ENCODE measurements around the gene TRPM5.

DNA sequence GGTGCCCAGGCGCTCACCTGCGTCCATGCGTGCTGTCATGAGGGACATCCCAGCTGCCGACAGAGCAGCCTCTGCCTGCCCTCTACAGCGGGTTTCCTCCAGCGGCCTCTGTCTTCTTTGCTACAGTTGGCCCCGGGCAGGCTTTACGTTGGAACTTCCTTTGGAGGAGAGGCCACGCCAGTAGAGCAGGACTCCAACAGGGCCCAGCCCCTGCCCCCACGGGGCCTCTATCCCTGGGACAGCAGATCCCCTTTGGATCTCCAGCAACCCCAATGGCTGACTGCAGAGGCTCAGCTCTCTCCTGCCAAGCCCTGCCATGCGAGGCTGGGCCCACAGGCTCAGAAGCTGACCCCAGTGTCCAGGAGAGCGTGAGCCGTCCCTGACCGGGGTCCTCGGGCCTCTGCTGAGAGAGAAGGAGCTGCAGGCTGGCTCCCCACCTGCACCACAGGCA, 12.1 kb downstream of the TRPM5 start:
- TF ChIP-seq, protein P1, sequence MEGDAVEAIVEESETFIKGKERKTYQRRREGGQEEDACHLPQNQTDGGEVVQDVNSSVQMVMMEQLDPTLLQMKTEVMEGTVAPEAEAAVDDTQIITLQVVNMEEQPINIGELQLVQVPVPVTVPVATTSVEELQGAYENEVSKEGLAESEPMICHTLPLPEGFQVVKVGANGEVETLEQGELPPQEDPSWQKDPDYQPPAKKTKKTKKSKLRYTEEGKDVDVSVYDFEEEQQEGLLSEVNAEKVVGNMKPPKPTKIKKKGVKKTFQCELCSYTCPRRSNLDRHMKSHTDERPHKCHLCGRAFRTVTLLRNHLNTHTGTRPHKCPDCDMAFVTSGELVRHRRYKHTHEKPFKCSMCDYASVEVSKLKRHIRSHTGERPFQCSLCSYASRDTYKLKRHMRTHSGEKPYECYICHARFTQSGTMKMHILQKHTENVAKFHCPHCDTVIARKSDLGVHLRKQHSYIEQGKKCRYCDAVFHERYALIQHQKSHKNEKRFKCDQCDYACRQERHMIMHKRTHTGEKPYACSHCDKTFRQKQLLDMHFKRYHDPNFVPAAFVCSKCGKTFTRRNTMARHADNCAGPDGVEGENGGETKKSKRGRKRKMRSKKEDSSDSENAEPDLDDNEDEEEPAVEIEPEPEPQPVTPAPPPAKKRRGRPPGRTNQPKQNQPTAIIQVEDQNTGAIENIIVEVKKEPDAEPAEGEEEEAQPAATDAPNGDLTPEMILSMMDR (conservative IDR thresholded peaks at IDR 0.05; ENCODE audit: low read depth, low read length): no peak
- TF ChIP-seq EZH2 (IDR thresholded peaks at IDR 0.05; ENCODE audit: borderline replicate concordance, low read depth, low read length, poor library complexity, severe bottlenecking): no peak
